HG03025 (cell line): ENCODE results near the gene TRRAP.

ENCODE experiments used
- ATAC-seq: cut with Tn5 transposase; IDR thresholded peaks from one replicate; pipeline ENCODE4 v1.9.1; 2021; ENCODE audit warnings: mild to moderate bottlenecking, moderate library complexity; ENCODE audit not compliant: unreplicated experiment, low FRiP score

The TRRAP gene

GRCh38 chr7:98981701-98982100, 103.4 kb downstream of the TRRAP start:
- no peak for ATAC-seq

- ATAC-seq, result no peak
These were observed 104.4 kb downstream of the TRRAP start for GRCh38 chr7:98982686-98983085.

GRCh38 chr7:98984126-98984525, 105.8 kb downstream of the TRRAP start:
- no peak for ATAC-seq

- ATAC-seq, result no peak
These were observed 107.1 kb downstream of the TRRAP start for GRCh38 chr7:98985406-98985805.

- ATAC-seq, result no peak
These were observed 107.6 kb downstream of the TRRAP start for GRCh38 chr7:98985945-98986344.

GRCh38 chr7:98988641-98989040, 110.3 kb downstream of the TRRAP start:
- ATAC-seq, result no peak

GRCh38 chr7:98990356-98990755, 112.0 kb downstream of the TRRAP start:
- ATAC-seq, result no peak

- ATAC-seq, result no peak
These were observed 112.8 kb downstream of the TRRAP start for GRCh38 chr7:98991141-98991540.

- no peak for ATAC-seq
These were observed 113.7 kb downstream of the TRRAP start for GRCh38 chr7:98992076-98992475.

GRCh38 chr7:98993024-98993897, 114.9 kb downstream of the TRRAP start:
- ATAC-seq, result no peak

GRCh38 chr7:98994046-98994944, 116.0 kb downstream of the TRRAP start:
- ATAC-seq, result no peak

GRCh38 chr7:98995111-98995510, 116.8 kb downstream of the TRRAP start:
- no peak for ATAC-seq

GRCh38 chr7:98995523-98996149, 117.3 kb downstream of the TRRAP start:
- no peak for ATAC-seq

- no peak for ATAC-seq
These were observed 117.8 kb downstream of the TRRAP start for GRCh38 chr7:98996150-98996552.

GRCh38 chr7:98997846-98998245, 119.5 kb downstream of the TRRAP start:
- ATAC-seq, result no peak

- ATAC-seq, result no peak
These were observed 120.7 kb downstream of the TRRAP start for GRCh38 chr7:98998821-98999725.

GRCh38 chr7:99000196-99000903, 122.0 kb downstream of the TRRAP start:
- no peak for ATAC-seq

- ATAC-seq, result no peak
These were observed 122.7 kb downstream of the TRRAP start for GRCh38 chr7:99000904-99001465.
